Liver (tissue), 9 donors: ENCODE data around the gene PTGIS. TPM values are rescaled to one million over a fixed set of nuclear protein-coding genes. Genes with fewer than 3 reads are reported as not detected.
A peak's percentile ranks its signal among the peaks of the same experiment; 100 is the strongest.

ENCODE experiments used
- DNase-seq: peaks from one replicate; pipeline ENCODE4 v3.0.0-alpha.2; 2017; ENCODE audit warnings: low spot score
- H3K27ac ChIP-seq, 2 donors: one replicate each; pipeline ENCODE4 v1.7.0; 2013; ENCODE audit warnings: inconsistent platforms in 2 of 2, low read length in 2 of 2, control low read depth in 1 of 2, low read depth in 1 of 2, mild to moderate bottlenecking in 1 of 2
- H3K27me3 ChIP-seq, 4 donors: one replicate each; pipeline versions ENCODE4 v1.6.1 to v1.7.0; 2013; ENCODE audit warnings: low read length in 3 of 4, inconsistent platforms in 1 of 4, mild to moderate bottlenecking in 1 of 4, moderate library complexity in 1 of 4; ENCODE audit not compliant: control insufficient read depth in 4 of 4, insufficient read depth in 4 of 4
- H3K36me3 ChIP-seq, 4 donors: one replicate each; pipeline versions ENCODE4 v1.6.1 to v1.7.0; 2013; ENCODE audit warnings: low read length in 3 of 4, mild to moderate bottlenecking in 3 of 4, low read depth in 1 of 4, moderate library complexity in 1 of 4; ENCODE audit not compliant: control insufficient read depth in 4 of 4, insufficient read depth in 3 of 4
- H3K4me1 ChIP-seq, 4 donors: one replicate each; pipeline versions ENCODE4 v1.6.1 to v1.7.0; 2013; ENCODE audit warnings: low read length in 3 of 4, mild to moderate bottlenecking in 3 of 4, moderate library complexity in 1 of 4; ENCODE audit not compliant: control insufficient read depth in 4 of 4, insufficient read depth in 4 of 4
- H3K4me3 ChIP-seq, 3 donors: one replicate each; pipeline versions ENCODE4 v1.6.1 to v1.7.0; 2013; ENCODE audit warnings: low read length in 3 of 3, control low read depth in 1 of 3, low read depth in 1 of 3, mild to moderate bottlenecking in 1 of 3
- H3K9ac ChIP-seq, 2 donors: one replicate each; pipeline ENCODE4 v1.7.0; 2013; ENCODE audit warnings: low read length in 2 of 2, mild to moderate bottlenecking in 2 of 2, moderate library complexity in 2 of 2, control low read depth in 1 of 2, low read depth in 1 of 2
- H3K9me3 ChIP-seq, 4 donors: one replicate each; pipeline versions ENCODE4 v1.6.1 to v1.7.0; 2013; ENCODE audit warnings: low read length in 3 of 4; ENCODE audit not compliant: control insufficient read depth in 4 of 4
- ATF3 ChIP-seq: IDR thresholded peaks from 2 replicates; pipeline ENCODE4 v1.6.1; 2016; ENCODE audit warnings: antibody characterized with exemption
- CTCF ChIP-seq: fragments of 150-350 bp; IDR thresholded peaks from 2 replicates; pipeline ENCODE4 v1.5.1; 2017; ENCODE audit warnings: improper control_type of control experiment, low read depth, low read length; ENCODE audit not compliant: missing input control
- EGR1 ChIP-seq, 2 donors: IDR thresholded peaks; 2 replicates each; pipeline ENCODE4 v1.6.1; 2016 to 2018; ENCODE audit warnings: antibody characterized with exemption in 2 of 2, low read depth in 2 of 2
- FOXA1 ChIP-seq: IDR thresholded peaks from 2 replicates; pipeline ENCODE4 v1.6.1; 2016; ENCODE audit warnings: antibody characterized with exemption
- FOXA2 ChIP-seq: IDR thresholded peaks from 2 replicates; pipeline ENCODE4 v1.6.1; 2016; ENCODE audit warnings: antibody characterized with exemption
- HNF4G ChIP-seq: IDR thresholded peaks from 2 replicates; pipeline ENCODE4 v1.6.1; 2016; ENCODE audit warnings: antibody characterized with exemption
- JUND ChIP-seq, 2 donors: IDR thresholded peaks; 2 replicates each; pipeline ENCODE4 v1.6.1; 2016; ENCODE audit warnings: antibody characterized with exemption in 2 of 2
- NR2F2 ChIP-seq: IDR thresholded peaks from 2 replicates; pipeline ENCODE4 v1.6.1; 2016; ENCODE audit warnings: antibody characterized with exemption
- RAD21 ChIP-seq, 2 donors: IDR thresholded peaks; 2 replicates each; pipeline ENCODE4 v1.6.1; 2016; ENCODE audit warnings: antibody characterized with exemption in 2 of 2, mild to moderate bottlenecking in 2 of 2
- RXRA ChIP-seq, 2 donors: IDR thresholded peaks; 2 replicates each; pipeline ENCODE4 v1.6.1; 2017 to 2018; ENCODE audit warnings: antibody characterized with exemption in 2 of 2, mild to moderate bottlenecking in 1 of 2
- YY1 ChIP-seq: IDR thresholded peaks from 2 replicates; pipeline ENCODE4 v1.6.1; 2016; ENCODE audit warnings: antibody characterized with exemption, mild to moderate bottlenecking
- WGBS: extraction: QIAGEN DNeasy Blood & Tissue Kit; methylation state at CpG from one replicate; pipeline ENCODE4 v1.1.7; 2013; 5-methylcytosine and 5-hydroxymethylcytosine counted together
- polyA plus RNA-seq, 2 donors: library from polyadenylated mRNA; stranded (reverse) in 1 of 2; unstranded in 1 of 2; fragments of 200-250 nt in 1 of 2; fragments of >200 nt in 1 of 2; fragmentation: Nextera tagmentation in 1 of 2; extraction: Ambion mirVana in 1 of 2; gene quantifications; one replicate each; pipeline versions ENCODE4 v1.2.1 to v1.2.3, GENCODE V29; 2013 to 2015
- total RNA-seq, 2 donors: library from RNA; depleted of rRNA; stranded (reverse); fragments of >200 nt; gene quantifications; one replicate each; pipeline ENCODE4 v1.2.3, GENCODE V29; 2014
- donor health status: healthy.
- donor health status: healthy.
- donor health status: healthy.
- donor health status: healthy.
- donor health status: healthy.

Gene PTGIS
- total and polyA plus RNA-seq, 4 donors: 2.2 to 6.3 (median 3.8) TPM

GRCh38 chr20:49562311-49563014, 5.5 kb downstream of the PTGIS start:
- H3K9ac ChIP-seq: no peak overlapping the region
- 72% methylated on average over 21 of the region's 21 CpGs for WGBS
- TF ChIP-seq NR2F2 (peak; percentile 88), RAD21 (IDR thresholded peaks at IDR 0.05) (no peak), JUND (IDR thresholded peaks at IDR 0.05) (peak in 1 of 2 donors; percentile 53), FOXA2 (no peak)
- H3K27ac ChIP-seq: peak overlapping the region; percentile 43 to 62
- peaks cover 0 to under 1% (median 0%) of the 10 kb centered on the region in 4 donors for H3K27me3 ChIP-seq
- H3K4me3 ChIP-seq: no peak overlapping the region
- no peaks in the 10 kb centered on the region for H3K36me3 ChIP-seq
- no peak for DNase-seq
- H3K4me1 ChIP-seq: no peaks in the 10 kb centered on the region
- no peaks in the 10 kb centered on the region for H3K9me3 ChIP-seq

GRCh38 chr20:49561806-49562205, 6.1 kb downstream of the PTGIS start:
- H3K9ac ChIP-seq: no peak overlapping the region
- no peaks in the 10 kb centered on the region for H3K36me3 ChIP-seq
- H3K4me1 ChIP-seq: no peaks in the 10 kb centered on the region
- WGBS: 70% methylated on average over 2 of the region's 2 CpGs
- H3K27ac ChIP-seq: peak overlapping the region in 1 of 2 donors; percentile 43
- H3K4me3 ChIP-seq: no peak overlapping the region
- no peaks in the 10 kb centered on the region for H3K27me3 ChIP-seq
- no peak for DNase-seq
- no peaks in the 10 kb centered on the region for H3K9me3 ChIP-seq
- TF ChIP-seq RAD21 (IDR thresholded peaks at IDR 0.05): no peak

- WGBS: 91% methylated on average over 4 of the region's 4 CpGs
- no peak overlapping the region for H3K9ac ChIP-seq
- H3K9me3 ChIP-seq: no peaks in the 10 kb centered on the region
- no peak for DNase-seq
- no peak overlapping the region for H3K27ac ChIP-seq
- no peaks in the 10 kb centered on the region for H3K27me3 ChIP-seq
- TF ChIP-seq FOXA1 (no peak), JUND (IDR thresholded peaks at IDR 0.05) (no peak), NR2F2 (no peak), HNF4G (no peak)
- H3K4me1 ChIP-seq: no peaks in the 10 kb centered on the region
- no peak overlapping the region for H3K4me3 ChIP-seq
- H3K36me3 ChIP-seq: no peaks in the 10 kb centered on the region
Measured at GRCh38 chr20:49561256-49561655, 6.7 kb downstream of the PTGIS start.

- Histone ChIP-seq H3K27ac (no peak overlapping the region), H3K9ac (no peak overlapping the region), H3K4me1 (no peaks in the 10 kb centered on the region), H3K4me3 (no peak overlapping the region), H3K9me3 (no peaks in the 10 kb centered on the region), H3K36me3 (no peaks in the 10 kb centered on the region), H3K27me3 (no peaks in the 10 kb centered on the region)
- DNase-seq: no peak
- 91% methylated on average over 11 of the region's 11 CpGs for WGBS
- TF ChIP-seq RXRA (IDR thresholded peaks at IDR 0.05) (no peak), CTCF (no peak), ATF3 (no peak), RAD21 (IDR thresholded peaks at IDR 0.05) (no peak), FOXA1 (no peak), JUND (IDR thresholded peaks at IDR 0.05) (no peak), YY1 (no peak), EGR1 (IDR thresholded peaks at IDR 0.05; ENCODE audit: low read depth in 2 of 2) (no peak), NR2F2 (no peak)
Measured at GRCh38 chr20:49560646-49561045, 7.3 kb downstream of the PTGIS start.
